Fibroblast of lung (primary cell): ENCODE data around the gene ADGRF4. TPM values are rescaled to one million over a fixed set of nuclear protein-coding genes. Genes with fewer than 3 reads are reported as not detected.
A peak's percentile ranks its signal among the peaks of the same experiment; 100 is the strongest.

Source experiments
- DNase-seq, 2 donors: peaks; one replicate each; pipeline versions ENCODE4 v3.0.0 to v3.0.0-alpha.2; 2010; ENCODE audit warnings: low read depth in 2 of 2
- H2AFZ ChIP-seq: 2 replicates; pipeline ENCODE4 v1.5.1; 2012; ENCODE audit warnings: low read length, control low read depth, inconsistent platforms
- H3K27ac ChIP-seq: 2 replicates; pipeline ENCODE4 v1.5.1; 2011; ENCODE audit warnings: low read length, control low read depth; ENCODE audit not compliant: insufficient read depth
- H3K27me3 ChIP-seq: 2 replicates; pipeline ENCODE4 v1.5.1; 2011; ENCODE audit warnings: mild to moderate bottlenecking, low read length; ENCODE audit not compliant: control insufficient read depth, insufficient read depth
- H3K36me3 ChIP-seq: 2 replicates; pipeline ENCODE4 v1.5.1; 2011; ENCODE audit warnings: low read length; ENCODE audit not compliant: control insufficient read depth, insufficient read depth
- H3K4me1 ChIP-seq: 2 replicates; pipeline ENCODE4 v1.5.1; 2011; ENCODE audit warnings: low read length; ENCODE audit not compliant: control insufficient read depth, insufficient read depth; ENCODE audit errors: extremely low read depth
- H3K4me2 ChIP-seq: 2 replicates; pipeline ENCODE4 v1.5.1; 2011; ENCODE audit warnings: low read length, control low read depth; ENCODE audit not compliant: insufficient read depth; ENCODE audit errors: extremely low read depth
- H3K4me3 ChIP-seq, 4 experiments: fragments of 200-600 bp in 1 of 4; sonication (generic) in 1 of 4; replicated peaks in 1 of 4; 2 replicates each; pipeline ENCODE4 v1.5.1; 2011 to 2016; ENCODE audit warnings: low read length in 4 of 4, low read depth in 3 of 4, mild to moderate bottlenecking in 3 of 4, control low read depth in 2 of 4, inconsistent platforms in 1 of 4, mixed read lengths in 1 of 4; ENCODE audit not compliant: insufficient read depth in 1 of 4; ENCODE audit errors: control extremely low read depth in 1 of 4
- H3K79me2 ChIP-seq: 2 replicates; pipeline ENCODE4 v1.5.1; 2012; ENCODE audit warnings: mild to moderate bottlenecking, low read length, inconsistent platforms; ENCODE audit not compliant: control insufficient read depth, insufficient read depth
- H3K9ac ChIP-seq: 2 replicates; pipeline ENCODE4 v1.5.1; 2011; ENCODE audit warnings: mild to moderate bottlenecking, low read length, control low read depth; ENCODE audit not compliant: insufficient read depth
- H3K9me3 ChIP-seq: 2 replicates; pipeline ENCODE4 v1.5.1; 2012; ENCODE audit warnings: low read depth, low read length; ENCODE audit not compliant: control insufficient read depth, insufficient read depth
- H4K20me1 ChIP-seq: 2 replicates; pipeline ENCODE4 v1.5.1; 2011; ENCODE audit warnings: low read length; ENCODE audit not compliant: control insufficient read depth, insufficient read depth; ENCODE audit errors: extremely low read depth
- EZH2 ChIP-seq: IDR thresholded peaks from 2 replicates; pipeline ENCODE4 v1.5.1; 2012; ENCODE audit warnings: low read length, control low read depth, mild to moderate bottlenecking; ENCODE audit errors: missing control alignments
- polyA plus RNA-seq, 2 donors: library from polyadenylated mRNA; depleted of rRNA in 1 of 2; stranded (reverse) in 1 of 2; unstranded in 1 of 2; fragments of >200 nt; gene quantifications; 2 replicates each; pipeline ENCODE4 v1.2.1, GENCODE V29; 2011 to 2012; ENCODE audit warnings: missing spikeins in 1 of 2
- total RNA-seq: library from RNA; depleted of rRNA; stranded (reverse); fragments of >200 nt; gene quantifications from 2 replicates; pipeline ENCODE4 v1.2.1, GENCODE V29; 2014
- TF ChIP-seq, protein P1 (sequence below), 2 donors: IDR thresholded peaks in 1 of 2; conservative IDR thresholded peaks in 1 of 2; 1 replicate in 1 of 2; 2 replicates in 1 of 2; pipeline ENCODE4 v1.5.1; 2011 to 2012; ENCODE audit warnings: low read length in 2 of 2, control low read depth in 1 of 2, inconsistent platforms in 1 of 2, low read depth in 1 of 2, mild to moderate bottlenecking in 1 of 2

Gene ADGRF4
- total and polyA plus RNA-seq, 2 donors (not counting 1 experiment from before 2014, with no cell fraction given), result not detected

DNA sequence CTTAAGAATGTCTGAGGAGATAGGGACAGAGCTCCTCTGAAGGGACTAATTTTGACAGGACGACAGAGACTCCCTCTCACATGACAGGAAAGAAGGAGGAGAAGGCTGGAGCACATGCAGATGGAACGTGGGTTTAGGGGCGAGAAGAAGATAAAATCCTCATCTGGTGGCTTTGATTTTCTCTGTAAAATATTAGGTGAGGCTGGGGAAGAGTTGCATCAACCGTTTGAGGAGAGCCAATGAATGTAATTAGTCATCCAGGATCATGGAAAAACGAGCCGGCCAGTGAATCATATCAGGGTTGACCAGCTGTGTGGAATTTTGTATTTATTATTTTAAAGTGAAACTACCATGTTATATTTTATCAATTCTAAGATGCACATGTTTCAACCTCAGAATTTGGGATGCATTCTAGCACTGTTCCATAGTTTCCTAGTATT is 46.9 kb upstream of the ADGRF4 start:
- TF ChIP-seq, protein P1, sequence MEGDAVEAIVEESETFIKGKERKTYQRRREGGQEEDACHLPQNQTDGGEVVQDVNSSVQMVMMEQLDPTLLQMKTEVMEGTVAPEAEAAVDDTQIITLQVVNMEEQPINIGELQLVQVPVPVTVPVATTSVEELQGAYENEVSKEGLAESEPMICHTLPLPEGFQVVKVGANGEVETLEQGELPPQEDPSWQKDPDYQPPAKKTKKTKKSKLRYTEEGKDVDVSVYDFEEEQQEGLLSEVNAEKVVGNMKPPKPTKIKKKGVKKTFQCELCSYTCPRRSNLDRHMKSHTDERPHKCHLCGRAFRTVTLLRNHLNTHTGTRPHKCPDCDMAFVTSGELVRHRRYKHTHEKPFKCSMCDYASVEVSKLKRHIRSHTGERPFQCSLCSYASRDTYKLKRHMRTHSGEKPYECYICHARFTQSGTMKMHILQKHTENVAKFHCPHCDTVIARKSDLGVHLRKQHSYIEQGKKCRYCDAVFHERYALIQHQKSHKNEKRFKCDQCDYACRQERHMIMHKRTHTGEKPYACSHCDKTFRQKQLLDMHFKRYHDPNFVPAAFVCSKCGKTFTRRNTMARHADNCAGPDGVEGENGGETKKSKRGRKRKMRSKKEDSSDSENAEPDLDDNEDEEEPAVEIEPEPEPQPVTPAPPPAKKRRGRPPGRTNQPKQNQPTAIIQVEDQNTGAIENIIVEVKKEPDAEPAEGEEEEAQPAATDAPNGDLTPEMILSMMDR (conservative IDR thresholded peaks at IDR 0.05 in 1 of 2, IDR thresholded peaks at IDR 0.05 in 1 of 2; ENCODE audit: low read depth in 1 of 2, low read length in 2 of 2), result no peak
- no peak for TF ChIP-seq EZH2
- Histone ChIP-seq H3K4me2 (peak overlapping the region; percentile 72), H3K9me3 (no peaks in the 10 kb centered on the region), H3K4me3 (peak overlapping the region in 1 of 4 experiments; percentile 4), H3K4me1 (peaks cover 4% of the 10 kb centered on the region), H2AFZ (peak overlapping the region; percentile 48), H4K20me1 (no peaks in the 10 kb centered on the region), H3K9ac (no peak overlapping the region), H3K27me3 (no peaks in the 10 kb centered on the region), H3K27ac (no peak overlapping the region), H3K79me2 (no peaks in the 10 kb centered on the region), H3K36me3 (no peaks in the 10 kb centered on the region)
- DNase-seq, result peak; percentile 61 to 83

DNA sequence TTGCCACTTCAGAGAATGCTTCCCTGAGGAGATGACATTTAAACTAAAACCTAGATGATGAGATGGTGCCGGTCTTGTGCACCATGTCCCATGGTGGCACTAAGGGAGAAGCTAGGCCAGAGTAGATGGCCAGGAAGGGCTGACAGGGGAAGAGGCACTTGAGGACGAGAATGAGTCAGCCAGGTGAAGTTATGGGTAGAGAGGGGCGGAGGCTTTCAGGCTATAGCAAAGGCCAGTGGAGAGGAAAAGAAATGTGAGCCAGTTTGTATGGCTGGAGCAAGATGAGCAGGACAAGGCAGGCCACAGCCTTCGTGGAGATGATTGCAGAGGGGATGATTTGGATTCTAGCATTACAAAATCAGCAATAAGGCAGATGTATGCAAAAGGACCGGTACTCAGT is 44.7 kb upstream of the ADGRF4 start:
- H3K9ac ChIP-seq, result no peak overlapping the region
- H3K9me3 ChIP-seq, result no peaks in the 10 kb centered on the region
- H3K4me2 ChIP-seq, result no peak overlapping the region
- no peak for DNase-seq
- no peak overlapping the region for H3K4me3 ChIP-seq
- no peaks in the 10 kb centered on the region for H3K27me3 ChIP-seq
- no peak overlapping the region for H2AFZ ChIP-seq
- TF ChIP-seq, protein P1 (conservative IDR thresholded peaks at IDR 0.05 in 1 of 2, IDR thresholded peaks at IDR 0.05 in 1 of 2; ENCODE audit: low read depth in 1 of 2, low read length in 2 of 2), result no peak
- no peak for TF ChIP-seq EZH2
- peaks cover 4% of the 10 kb centered on the region for H3K4me1 ChIP-seq
- H3K27ac ChIP-seq, result no peak overlapping the region
- no peaks in the 10 kb centered on the region for H3K36me3 ChIP-seq
- no peaks in the 10 kb centered on the region for H4K20me1 ChIP-seq
- H3K79me2 ChIP-seq, result no peaks in the 10 kb centered on the region

DNA sequence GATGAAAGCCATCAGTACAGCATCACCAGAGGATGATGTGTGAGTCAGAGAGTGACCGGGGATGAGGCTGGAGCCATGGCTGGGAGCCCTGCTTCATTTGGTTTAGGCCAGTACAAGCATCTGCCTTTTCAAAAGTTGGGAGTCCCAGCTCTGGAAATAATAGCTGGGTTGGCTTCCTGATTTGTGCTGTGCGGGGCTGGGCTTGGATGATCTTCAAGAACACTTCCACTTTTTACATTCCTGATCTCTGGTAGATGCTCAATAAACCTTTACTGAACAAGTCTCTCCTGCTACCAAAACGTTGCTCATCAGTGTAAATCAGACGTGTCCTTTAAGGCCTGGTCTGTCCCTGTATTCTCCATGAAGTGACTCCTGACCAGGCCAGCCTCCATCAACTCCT is 44.1 kb upstream of the ADGRF4 start:
- no peak overlapping the region for H3K9ac ChIP-seq
- DNase-seq, result peak in 1 of 2 donors; percentile 23
- no peak overlapping the region for H3K4me2 ChIP-seq
- H3K27ac ChIP-seq, result no peak overlapping the region
- H3K36me3 ChIP-seq, result no peaks in the 10 kb centered on the region
- TF ChIP-seq, protein P1 (conservative IDR thresholded peaks at IDR 0.05 in 1 of 2, IDR thresholded peaks at IDR 0.05 in 1 of 2; ENCODE audit: low read depth in 1 of 2, low read length in 2 of 2), result no peak
- TF ChIP-seq EZH2, result no peak
- H3K4me3 ChIP-seq, result no peak overlapping the region
- peaks cover 4% of the 10 kb centered on the region for H3K4me1 ChIP-seq
- H3K27me3 ChIP-seq, result no peaks in the 10 kb centered on the region
- no peaks in the 10 kb centered on the region for H4K20me1 ChIP-seq
- H2AFZ ChIP-seq, result no peak overlapping the region
- no peaks in the 10 kb centered on the region for H3K9me3 ChIP-seq
- no peaks in the 10 kb centered on the region for H3K79me2 ChIP-seq
